Stimulated activated CD4-positive, alpha-beta T cell treated with anti-CD3 and anti-CD28 coated beads, Interleukin-4, amount 100 ng/mL, for 1 hour (primary cell): ENCODE data around the gene ZNF19.
"Not testable (repeated sequence)": the region's sequence is repeated elsewhere in the genome, so short reads cannot be mapped to it uniquely, and the experiment has no call there.

ENCODE experiments used
- DNase-seq: peaks from one replicate; pipeline ENCODE4 v3.0.0-alpha.2; 2020

Gene ZNF19

GRCh38 chr16:71489122-71489521 lies at the start of gene ZNF19:
ZNF19 (minus strand) TSS chr16:71489324; CDS start chr16:71482114, 7,210 bp downstream.
- DNase-seq: no peak

GRCh38 chr16:71537643-71538042 lies 48.5 kb upstream of the ZNF19 start:
- DNase-seq: peak; percentile 19

- DNase-seq: no peak
Observed at GRCh38 chr16:71536752-71537499, 47.8 kb upstream of the ZNF19 start.

GRCh38 chr16:71532366-71532765 lies 43.2 kb upstream of the ZNF19 start:
- DNase-seq: no peak

- DNase-seq: no peak
Observed at GRCh38 chr16:71528863-71529262, 39.7 kb upstream of the ZNF19 start.

GRCh38 chr16:71528257-71528656 lies 39.1 kb upstream of the ZNF19 start:
- DNase-seq: no peak

DNA sequence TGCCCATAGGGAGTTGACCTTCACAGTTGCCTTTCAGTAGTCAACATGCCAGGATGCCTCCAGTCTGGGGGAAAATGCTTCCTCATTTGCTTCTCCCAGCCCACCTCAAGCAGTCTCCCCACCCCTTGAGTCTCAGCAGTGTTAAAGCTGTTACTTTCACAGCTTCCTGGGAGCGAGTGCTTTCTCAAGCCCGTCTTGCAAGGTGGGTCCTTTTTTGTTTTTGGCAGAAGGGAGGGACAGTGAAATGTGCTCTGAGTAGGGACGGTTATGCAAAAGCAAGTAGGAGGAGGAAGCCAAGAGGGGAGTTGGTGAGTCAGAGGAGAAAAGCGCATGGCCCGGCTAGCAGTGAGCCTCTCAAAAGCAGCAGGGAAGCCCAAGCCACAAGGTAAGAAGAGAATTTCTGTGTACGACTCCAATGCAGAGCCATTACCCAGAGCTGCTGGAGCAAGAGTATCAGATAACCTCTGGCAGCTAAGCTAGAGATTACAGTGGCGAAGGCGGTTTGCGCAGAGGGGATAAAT lies 37.0 kb upstream of the ZNF19 start, which contains the start of gene CHST4:
Gene CHST4, plus strand, starts transcription at position 316 of the 521 bp plus-strand sequence. CDS start 10,252 bp downstream, outside the sequence.
- DNase-seq: no peak

- no peak for DNase-seq
Observed at GRCh38 chr16:71524566-71525553, 35.7 kb upstream of the ZNF19 start.

DNA sequence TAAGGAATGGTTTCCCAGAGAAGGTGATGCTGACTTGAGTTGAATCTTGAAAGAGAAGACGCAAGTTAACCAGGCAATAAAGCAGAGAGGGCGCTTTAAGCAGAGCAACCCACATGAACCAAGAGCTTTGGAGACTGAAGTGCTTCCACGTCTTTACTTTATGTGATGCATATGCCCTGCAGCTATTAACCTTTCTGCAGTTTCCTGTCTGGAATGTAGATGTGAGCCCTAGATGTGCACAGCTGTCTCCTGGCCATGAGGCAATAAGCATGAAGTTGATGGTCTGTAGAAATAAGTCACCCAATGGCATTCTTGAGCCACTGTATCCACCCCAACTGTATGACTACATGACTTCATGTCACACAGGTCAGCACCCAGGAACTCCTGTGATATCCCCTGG lies 31.4 kb upstream of the ZNF19 start:
- DNase-seq: no peak

DNA sequence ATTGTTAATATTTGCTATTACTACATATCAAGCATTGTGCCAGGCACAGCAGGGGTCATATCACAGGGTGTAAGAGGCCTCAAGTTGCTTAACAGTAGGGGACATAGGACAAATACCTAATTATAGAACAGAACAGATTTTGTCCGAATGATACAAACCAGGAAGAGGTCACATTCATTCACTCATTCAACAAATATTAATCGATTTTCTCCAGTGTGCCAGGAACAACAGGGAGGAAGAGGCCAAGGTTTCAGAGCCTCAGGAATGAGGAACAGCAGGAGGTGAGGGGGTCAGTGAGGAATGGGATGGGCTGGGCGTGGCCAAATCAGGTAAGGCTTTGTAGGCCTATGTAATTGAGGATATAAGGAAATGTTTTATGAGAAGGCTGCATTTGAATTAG lies 25.9 kb upstream of the ZNF19 start:
- DNase-seq: no peak

- no peak for DNase-seq
Observed at GRCh38 chr16:71514476-71514875, 25.4 kb upstream of the ZNF19 start.

GRCh38 chr16:71513302-71513701 lies 24.2 kb upstream of the ZNF19 start:
- no peak for DNase-seq

GRCh38 chr16:71507061-71507460 lies 17.9 kb upstream of the ZNF19 start:
- no peak for DNase-seq

- DNase-seq: no peak
Observed at GRCh38 chr16:71504901-71505300, 15.8 kb upstream of the ZNF19 start.

- DNase-seq: not testable (repeated sequence)
Observed at GRCh38 chr16:71504051-71504450, 14.9 kb upstream of the ZNF19 start.

DNA sequence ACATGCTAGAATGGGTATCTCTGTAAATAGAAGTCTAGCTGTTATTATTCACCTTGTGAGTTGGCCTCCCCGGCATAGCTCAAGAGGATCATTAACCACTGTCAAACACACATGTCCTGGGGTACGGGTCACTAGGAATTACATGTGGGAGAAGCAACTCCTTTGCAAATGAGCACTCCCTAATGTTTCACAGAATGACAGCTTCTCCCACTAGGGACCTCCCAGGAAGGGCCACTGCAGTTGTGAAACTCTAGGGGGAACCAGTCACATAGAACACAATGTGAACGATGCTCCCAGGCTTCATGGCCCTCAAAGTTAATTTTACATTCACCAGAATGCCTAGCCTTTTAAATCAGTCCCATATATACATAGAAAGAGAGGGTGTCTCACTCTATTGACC lies 12.4 kb upstream of the ZNF19 start:
- DNase-seq: no peak

GRCh38 chr16:71500964-71501363 lies 11.8 kb upstream of the ZNF19 start:
- DNase-seq: no peak

DNA sequence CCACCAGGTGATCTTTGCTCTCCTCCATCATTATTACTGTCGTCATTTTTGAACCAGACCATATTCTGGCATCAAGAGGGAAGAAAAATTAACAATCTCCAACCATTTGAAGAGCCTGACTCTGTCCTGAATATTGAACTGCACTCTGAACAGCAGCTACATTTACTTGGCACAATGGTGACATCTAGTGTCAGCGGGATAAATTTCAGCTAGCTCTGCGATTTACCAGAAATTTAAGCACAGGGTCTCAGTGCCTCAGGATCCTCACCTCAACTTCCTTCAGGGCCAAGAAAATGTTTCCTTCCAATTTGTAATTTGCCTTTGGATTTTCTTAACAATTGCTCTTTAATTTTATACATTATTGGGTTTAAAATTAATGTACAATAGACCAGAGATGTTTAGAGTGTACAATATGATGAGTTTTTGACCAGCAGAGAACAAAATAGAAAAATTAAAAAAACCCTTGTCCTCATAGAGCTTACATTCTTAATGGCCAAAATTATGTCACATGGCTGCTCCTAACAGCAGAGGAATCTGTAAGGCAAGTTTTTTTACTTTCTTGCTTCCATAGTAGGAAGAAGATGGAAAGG lies 10.7 kb upstream of the ZNF19 start:
- DNase-seq: peak; percentile 12

- no peak for DNase-seq
Observed at GRCh38 chr16:71498031-71498430, 8.9 kb upstream of the ZNF19 start.

DNA sequence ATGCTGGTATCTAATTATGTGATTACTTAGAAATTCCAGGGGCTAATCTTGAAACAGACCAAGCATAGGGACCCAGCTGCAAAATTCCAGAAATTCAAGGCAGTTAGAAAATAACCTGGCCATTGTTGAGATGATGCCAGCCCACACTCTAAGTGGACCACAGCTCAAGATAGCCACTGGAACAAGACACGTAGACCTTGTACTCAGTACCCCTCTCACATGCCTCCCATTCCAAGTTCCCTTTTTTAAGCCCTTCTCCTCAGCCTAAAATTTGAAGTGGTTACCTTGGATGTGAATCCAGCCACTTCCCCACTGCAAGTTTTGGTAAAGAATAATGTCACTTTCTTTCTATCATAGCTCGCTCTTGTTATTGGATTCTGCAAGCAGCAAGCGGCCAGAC lies 4.1 kb upstream of the ZNF19 start:
- DNase-seq: no peak

DNA sequence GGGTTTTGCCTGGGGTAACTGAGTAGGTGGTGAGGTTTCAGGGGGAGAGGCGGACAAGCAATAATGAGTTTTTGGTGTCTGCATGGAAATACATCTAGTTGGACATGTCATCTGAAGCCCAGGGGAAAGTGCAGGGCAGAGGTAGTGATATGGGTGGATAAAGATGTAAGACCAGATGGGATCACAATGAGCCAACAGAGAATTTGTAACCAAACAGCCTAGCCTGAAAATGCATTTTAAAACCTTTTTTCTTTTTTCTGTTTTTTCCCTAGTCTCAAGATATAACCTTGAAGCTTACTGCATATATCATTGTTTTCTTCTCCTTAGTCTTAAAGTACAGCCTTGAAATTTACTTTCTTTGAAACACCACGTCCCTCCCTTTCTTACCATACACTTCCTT lies 3.7 kb upstream of the ZNF19 start:
- no peak for DNase-seq

DNA sequence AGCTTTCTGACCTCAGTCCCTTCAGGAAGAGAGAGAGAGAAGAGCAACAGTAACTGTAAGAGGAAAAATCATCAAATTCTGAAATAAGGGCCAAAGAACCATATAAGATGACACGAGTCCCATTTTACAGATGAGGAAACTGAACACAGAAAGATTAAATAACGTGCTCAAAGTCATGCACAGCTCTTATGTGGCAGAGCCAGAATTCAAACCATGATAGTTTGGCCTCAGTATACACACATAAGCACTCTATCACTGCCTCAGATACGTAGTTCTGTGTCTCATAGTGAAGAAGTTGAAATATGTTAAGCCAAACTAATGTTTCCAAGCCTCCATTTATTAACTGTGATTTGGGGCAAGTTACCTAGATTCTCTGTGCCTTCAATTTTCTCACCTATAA lies 1.9 kb upstream of the ZNF19 start:
- no peak for DNase-seq

DNA sequence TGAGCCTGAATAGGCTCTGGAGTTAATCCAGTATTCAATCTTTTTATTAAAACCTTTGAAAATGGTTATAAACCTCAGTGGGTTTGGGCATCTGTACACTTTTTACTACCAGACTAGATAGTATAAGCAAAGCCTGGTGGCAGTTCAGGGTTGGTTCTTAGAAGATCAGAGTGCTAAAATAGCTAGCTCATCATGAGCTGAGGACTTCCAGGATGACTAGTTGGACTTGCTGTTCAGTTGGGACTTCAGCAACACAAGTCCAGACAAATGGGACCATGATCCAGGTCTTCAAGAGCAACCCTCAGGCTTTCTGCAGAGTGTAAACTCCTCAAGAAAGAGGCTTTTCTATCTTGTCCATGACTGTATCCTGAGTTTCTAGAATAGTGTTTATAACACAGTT lies 1.2 kb upstream of the ZNF19 start:
- DNase-seq: no peak
